UCSD-AML1 (cell line): ENCODE measurements around the gene SCN5A.

Experiments used
- DNase-seq: peaks from one replicate; lab custom pipeline; 2025; ENCODE audit not compliant: unreplicated experiment; lab: John Stamatoyannopoulos, UW

SCN5A gene

GRCh38 chr3:38649500-38650247, at the start of gene SCN5A:
TSS of gene SCN5A (minus strand) at chr3:38649687. CDS start at chr3:38633307, 16,380 bp downstream.
- DNase-seq: peak; percentile 25

GRCh38 chr3:38698760-38699159, 49.3 kb upstream of the SCN5A start:
- no peak for DNase-seq

DNA sequence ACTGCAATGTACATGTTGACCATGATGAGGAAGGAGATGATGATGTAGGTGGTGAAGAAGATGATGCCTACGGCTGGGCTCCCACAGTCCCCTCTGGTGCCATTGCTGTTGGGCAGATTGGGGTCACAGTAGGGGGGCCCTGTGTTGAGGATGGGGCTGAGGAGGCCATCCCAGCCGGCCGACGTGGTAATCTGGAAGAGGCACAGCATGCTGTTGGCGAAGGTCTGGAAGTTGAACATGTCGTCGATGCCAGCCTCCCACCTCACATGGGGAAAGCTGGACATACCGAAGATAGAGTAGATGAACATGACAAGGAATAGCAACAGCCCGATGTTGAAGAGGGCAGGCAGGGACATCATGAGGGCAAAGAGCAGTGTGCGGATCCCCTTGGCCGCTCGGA, 48.6 kb upstream of the SCN5A start:
- no peak for DNase-seq

GRCh38 chr3:38696034-38696433, 46.5 kb upstream of the SCN5A start:
- no peak for DNase-seq

- no peak for DNase-seq
These were observed 40.7 kb upstream of the SCN5A start for GRCh38 chr3:38690185-38690584.

- DNase-seq: no peak
These were observed 40.3 kb upstream of the SCN5A start for GRCh38 chr3:38689774-38690173.

DNA sequence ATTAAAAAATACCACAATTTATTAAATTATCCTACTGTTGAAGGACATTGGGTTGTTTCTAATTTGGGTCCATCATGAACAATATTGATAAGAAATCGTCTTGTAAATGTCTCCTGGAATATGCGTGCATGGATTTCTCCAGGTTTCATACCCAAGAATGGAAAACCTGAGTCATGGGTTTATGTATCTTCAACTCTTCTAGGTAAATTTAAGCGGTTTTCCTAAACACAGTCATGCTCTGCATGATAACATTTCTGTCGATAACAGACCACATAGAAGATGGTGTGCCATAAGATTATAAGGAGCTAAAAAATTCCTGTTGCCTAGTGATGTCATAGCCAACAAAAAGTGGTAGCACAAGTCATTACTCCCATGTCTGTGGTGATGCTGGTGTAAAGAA, 39.9 kb upstream of the SCN5A start:
- no peak for DNase-seq

GRCh38 chr3:38687321-38687720, 37.8 kb upstream of the SCN5A start:
- DNase-seq: no peak

GRCh38 chr3:38684546-38684945, 35.1 kb upstream of the SCN5A start:
- DNase-seq: no peak

GRCh38 chr3:38669668-38670067, 20.2 kb upstream of the SCN5A start:
- DNase-seq: no peak

GRCh38 chr3:38662544-38662943, 13.1 kb upstream of the SCN5A start:
- no peak for DNase-seq

DNA sequence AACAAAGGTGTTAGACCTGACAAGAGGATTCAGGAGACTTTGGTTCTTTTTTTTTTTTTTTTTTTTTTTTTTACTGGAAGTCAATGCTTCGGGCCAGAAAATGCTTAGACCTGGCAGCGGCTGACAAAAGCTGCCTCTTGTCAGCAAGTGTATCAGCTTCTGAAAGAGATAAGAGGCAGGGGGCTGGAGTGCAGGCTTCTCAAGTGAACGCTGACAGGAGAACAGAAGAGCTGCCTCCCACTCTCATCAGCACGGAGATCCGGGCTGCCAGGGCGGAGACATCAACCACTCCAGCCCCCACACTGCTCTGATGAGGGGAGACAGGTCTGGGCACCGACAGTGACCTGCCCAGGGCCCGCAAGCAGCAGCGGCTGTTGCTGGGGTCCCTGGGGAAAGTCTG, 9.4 kb upstream of the SCN5A start:
- DNase-seq: no peak

- DNase-seq: no peak
These were observed 7.9 kb upstream of the SCN5A start for GRCh38 chr3:38657369-38657768.

GRCh38 chr3:38655708-38656300, 6.3 kb upstream of the SCN5A start:
- no peak for DNase-seq

- DNase-seq: no peak
These were observed 4.4 kb upstream of the SCN5A start for GRCh38 chr3:38653685-38654537.

DNA sequence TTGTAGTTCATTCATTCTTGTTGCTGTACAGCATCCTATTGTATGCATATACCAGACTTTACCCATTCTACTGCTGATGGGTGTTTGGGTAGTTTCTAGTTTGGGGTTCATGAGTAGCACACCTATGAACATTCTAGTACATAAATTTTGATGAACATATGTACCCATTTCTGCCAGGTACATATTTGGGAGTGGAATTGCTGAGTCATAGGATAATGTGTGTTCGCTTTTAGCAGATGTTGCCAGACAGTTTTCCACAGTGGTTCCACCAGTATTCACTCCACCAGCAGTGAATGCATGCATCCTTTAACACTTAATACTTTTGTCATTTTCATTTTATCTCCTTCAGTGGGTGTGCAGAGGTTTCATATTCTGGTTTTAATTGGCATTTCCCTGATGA, 3.4 kb upstream of the SCN5A start:
- no peak for DNase-seq

GRCh38 chr3:38651153-38651789, 1.8 kb upstream of the SCN5A start:
- DNase-seq: peak; percentile 53

DNA sequence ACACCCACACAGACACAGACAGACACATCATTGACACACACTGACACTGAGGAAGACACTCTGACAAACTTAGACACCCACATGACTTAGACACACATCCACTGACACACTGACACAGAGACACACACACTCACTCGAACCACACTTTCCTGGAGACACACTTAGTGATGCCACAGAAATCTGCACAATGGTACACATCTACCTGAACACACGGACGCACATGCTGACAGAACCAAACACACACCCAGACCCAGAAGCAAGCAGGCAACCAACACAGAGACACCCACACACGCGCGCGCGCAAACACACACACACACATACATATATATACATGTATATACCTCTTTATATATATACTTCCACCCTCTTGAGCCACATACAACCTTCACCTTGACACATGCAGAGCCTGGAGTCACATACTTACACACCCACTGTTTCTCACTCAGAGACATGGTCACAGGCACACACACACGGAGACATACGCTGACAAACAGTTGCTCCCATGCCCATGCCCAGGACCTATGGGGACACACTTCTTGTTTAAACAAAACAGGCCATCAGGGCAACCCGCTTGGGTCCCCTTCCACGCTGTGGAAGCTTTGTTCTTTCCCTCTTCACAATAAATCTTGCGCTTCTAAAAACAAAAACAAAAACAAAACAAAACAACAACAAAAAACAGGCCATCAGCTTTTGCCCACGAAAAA, 913 bp upstream of the SCN5A start:
- no peak for DNase-seq

DNA sequence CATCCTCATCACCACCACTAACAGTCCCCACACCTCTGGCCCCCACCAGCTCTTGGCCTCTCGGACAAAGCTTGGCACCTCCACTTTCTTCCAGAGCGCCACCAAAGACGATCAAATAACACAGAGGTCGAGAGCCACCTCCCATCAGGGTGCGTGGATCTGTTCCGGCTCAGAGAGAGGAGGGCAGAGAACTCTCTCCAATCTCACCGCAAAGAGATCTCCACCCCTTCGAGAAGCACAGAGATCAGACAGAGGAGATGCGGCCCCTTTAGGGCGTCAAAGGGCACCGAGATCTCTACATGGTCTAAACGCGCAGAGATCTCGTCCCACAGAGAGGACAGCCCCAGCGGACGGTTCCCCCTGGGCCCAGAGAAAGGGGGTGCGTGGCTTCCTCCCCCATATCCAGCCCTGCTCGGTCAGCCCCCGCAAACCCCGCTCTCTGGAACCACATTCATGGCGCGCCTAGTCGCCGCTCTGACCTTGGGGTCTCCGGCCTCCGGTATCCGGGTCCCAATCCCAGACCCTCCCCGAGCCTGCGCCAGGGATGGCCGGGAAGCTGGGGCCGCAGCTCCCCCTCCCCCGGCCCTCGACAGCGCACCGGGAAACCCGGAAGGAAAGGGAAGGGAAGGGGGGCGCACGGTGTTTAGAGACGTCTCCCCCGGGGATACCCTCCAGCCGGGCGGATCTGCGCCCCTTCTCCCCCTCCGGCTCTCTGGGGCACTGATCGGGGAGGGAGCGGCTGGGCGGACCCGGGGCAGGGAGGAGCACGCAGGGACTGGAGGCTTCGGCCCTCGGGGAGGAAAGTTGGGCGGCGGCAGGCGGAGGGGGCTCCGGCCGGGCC, 608 bp downstream of the SCN5A start:
- no peak for DNase-seq
